Ascending aorta (tissue), 2 donors: ENCODE measurements around the gene KL. TPM values are rescaled to one million over a fixed set of nuclear protein-coding genes. Genes with fewer than 3 reads are reported as not detected.

Experiments
- DNase-seq, 2 donors: peaks; one replicate each; pipeline ENCODE4 v3.0.0-alpha.2; 2019; ENCODE audit warnings: low spot score in 2 of 2
- H3K27ac ChIP-seq, 2 donors: fragments of 200-600 bp; sonication (generic); one replicate each; pipeline ENCODE4 v1.5.1; 2016 to 2017; ENCODE audit warnings: mild to moderate bottlenecking in 1 of 2
- H3K27me3 ChIP-seq: fragments of 200-600 bp; sonication (generic); one replicate; pipeline ENCODE4 v1.5.1; 2017
- H3K36me3 ChIP-seq, 2 donors: fragments of 200-600 bp; sonication (generic); one replicate each; pipeline ENCODE4 v1.5.1; 2016
- H3K4me1 ChIP-seq, 2 donors: fragments of 200-600 bp; sonication (generic); one replicate each; pipeline ENCODE4 v1.5.1; 2016 to 2017; ENCODE audit warnings: mild to moderate bottlenecking in 1 of 2
- H3K4me3 ChIP-seq, 2 donors: fragments of 200-600 bp; sonication (generic); one replicate each; pipeline ENCODE4 v1.5.1; 2016 to 2017; ENCODE audit warnings: mild to moderate bottlenecking in 1 of 2
- H3K9me3 ChIP-seq, 2 donors: fragments of 200-600 bp; sonication (generic); one replicate each; pipeline ENCODE4 v1.5.1; 2016
- CTCF ChIP-seq, 3 experiments: fragments of 200-600 bp in 2 of 3; fragments of 450-650 bp in 1 of 3; sonication (generic) in 2 of 3; IDR thresholded peaks; one replicate each; pipeline ENCODE4 v1.5.1; 2016 to 2019; ENCODE audit warnings: antibody characterized with exemption in 3 of 3, mild to moderate bottlenecking in 1 of 3, moderate library complexity in 1 of 3
- intact Hi-C: fragments of 100-400 bp; cut with DNase I; formaldehyde crosslinking; loops from one replicate; pipeline ENCODE4 v1.15.1; 2023
- total RNA-seq: library from RNA; depleted of rRNA; stranded (reverse); fragments of >200 nt; gene quantifications from one replicate; pipeline ENCODE4 v1.1.0, GENCODE V29; 2016

KL gene
- total RNA-seq, 1 donor from 2014 or later, result 3.7 TPM

GRCh38 chr13:33081666-33082065 is 65.4 kb downstream of the KL start:
- no peaks in the 10 kb centered on the region for H3K4me1 ChIP-seq
- H3K4me3 ChIP-seq, result no peak overlapping the region
- no peak overlapping the region for H3K27ac ChIP-seq
- DNase-seq, result no peak
- H3K9me3 ChIP-seq, result no peaks in the 10 kb centered on the region
- no peak for TF ChIP-seq CTCF (IDR thresholded peaks at IDR 0.05)
- intact Hi-C loops, result no loop called here
- no peaks in the 10 kb centered on the region for H3K36me3 ChIP-seq
- H3K27me3 ChIP-seq, result no peaks in the 10 kb centered on the region

GRCh38 chr13:33083054-33083453 is 66.8 kb downstream of the KL start:
- Histone ChIP-seq H3K4me3 (no peak overlapping the region), H3K9me3 (no peaks in the 10 kb centered on the region), H3K27ac (no peak overlapping the region), H3K36me3 (no peaks in the 10 kb centered on the region), H3K4me1 (no peaks in the 10 kb centered on the region), H3K27me3 (no peaks in the 10 kb centered on the region)
- no peak for DNase-seq
- no peak for TF ChIP-seq CTCF (IDR thresholded peaks at IDR 0.05)
- intact Hi-C loops, result no loop called here

- intact Hi-C loops, result no loop called here
- H3K9me3 ChIP-seq, result no peaks in the 10 kb centered on the region
- H3K27me3 ChIP-seq, result no peaks in the 10 kb centered on the region
- H3K4me1 ChIP-seq, result no peaks in the 10 kb centered on the region
- DNase-seq, result no peak
- no peaks in the 10 kb centered on the region for H3K36me3 ChIP-seq
- no peak for TF ChIP-seq CTCF (IDR thresholded peaks at IDR 0.05)
- no peak overlapping the region for H3K4me3 ChIP-seq
- H3K27ac ChIP-seq, result no peak overlapping the region
These were observed 70.9 kb downstream of the KL start for GRCh38 chr13:33087091-33087490.

- no peaks in the 10 kb centered on the region for H3K9me3 ChIP-seq
- H3K36me3 ChIP-seq, result no peaks in the 10 kb centered on the region
- no peaks in the 10 kb centered on the region for H3K4me1 ChIP-seq
- intact Hi-C loops, result no loop called here
- H3K27ac ChIP-seq, result no peak overlapping the region
- no peak overlapping the region for H3K4me3 ChIP-seq
- TF ChIP-seq CTCF (IDR thresholded peaks at IDR 0.05), result no peak
- DNase-seq, result no peak
- H3K27me3 ChIP-seq, result no peaks in the 10 kb centered on the region
These were observed 71.6 kb downstream of the KL start for GRCh38 chr13:33087790-33088189.

- TF ChIP-seq CTCF (IDR thresholded peaks at IDR 0.05), result no peak
- H3K4me1 ChIP-seq, result no peaks in the 10 kb centered on the region
These were observed 73.1 kb downstream of the KL start for GRCh38 chr13:33089311-33089710.

GRCh38 chr13:33090755-33091414 is 74.7 kb downstream of the KL start:
- DNase-seq, result no peak
- no peaks in the 10 kb centered on the region for H3K9me3 ChIP-seq
- H3K4me3 ChIP-seq, result no peak overlapping the region
- H3K4me1 ChIP-seq, result no peaks in the 10 kb centered on the region
- H3K27me3 ChIP-seq, result no peaks in the 10 kb centered on the region
- H3K36me3 ChIP-seq, result no peaks in the 10 kb centered on the region
- no peak overlapping the region for H3K27ac ChIP-seq
- intact Hi-C loops, result no loop called here
- no peak for TF ChIP-seq CTCF (IDR thresholded peaks at IDR 0.05)

More at GRCh38 chr13:33089311-33089710, 73.1 kb downstream of the KL start:
- Histone ChIP-seq H3K27ac (no peak overlapping the region), H3K9me3 (no peaks in the 10 kb centered on the region), H3K4me3 (no peak overlapping the region), H3K27me3 (no peaks in the 10 kb centered on the region), H3K36me3 (no peaks in the 10 kb centered on the region)
- no peak for DNase-seq
- intact Hi-C loops, result no loop called here
